ENCODE results near the gene CHST9. TPM values are rescaled to one million over a fixed set of nuclear protein-coding genes. Genes with fewer than 3 reads are reported as not detected.

Gene CHST9
- total and polyA plus RNA-seq, 2 of the 4 experiments (the other 2 are of a cell fraction): not detected

GRCh38 chr18:26869640-26870039 is 315.5 kb downstream of the CHST9 start:
- Histone ChIP-seq H3K27me3 (ENCODE audit: control insufficient read depth, insufficient read depth, low read length) (no peaks in the 10 kb centered on the region), H3K9me1 (ENCODE audit: insufficient read depth, low read length) (no peaks in the 10 kb centered on the region), H3K4me2 (ENCODE audit: low read depth, low read length) (no peak overlapping the region), H2AFZ (replicated peaks; ENCODE audit: low read length, poor library complexity) (no peak overlapping the region), H2BK20ac (ENCODE audit: low read depth, low read length) (no peak overlapping the region), H3K14ac (replicated peaks; ENCODE audit: low read depth, low read length) (no peak overlapping the region), H3K4me1 (ENCODE audit: control insufficient read depth, insufficient read depth, low read length) (no peaks in the 10 kb centered on the region), H2BK5ac (ENCODE audit: low read depth, low read length, poor library complexity, severe bottlenecking) (no peak overlapping the region), H3K4ac (ENCODE audit: low read depth, low read length) (no peak overlapping the region), H3K9me3 (ENCODE audit: control insufficient read depth, insufficient read depth, low read length) (no peaks in the 10 kb centered on the region; the same call in 1 of the 2 replicates), H3K56ac (ENCODE audit: extremely low read depth, insufficient read depth, low read length) (no peak overlapping the region), H3K9ac (ENCODE audit: low read depth, low read length) (no peak overlapping the region), H4K20me1 (ENCODE audit: insufficient read depth, low read length) (no peaks in the 10 kb centered on the region), H3K27ac (ENCODE audit: insufficient read depth, low read length) (no peak overlapping the region), H3K79me1 (ENCODE audit: low read depth in 1 of 2, low read length in 2 of 2) (no peaks in the 10 kb centered on the region), H4K91ac (ENCODE audit: insufficient read depth, low read depth, low read length) (no peak overlapping the region), H3K36me3 (ENCODE audit: control insufficient read depth, insufficient read depth, low read length) (no peaks in the 10 kb centered on the region), H4K5ac (ENCODE audit: low read depth, low read length) (no peak overlapping the region), H4K8ac (ENCODE audit: low read depth in 2 of 2, low read length in 2 of 2) (no peak overlapping the region), H2BK120ac (ENCODE audit: low read depth, low read length) (no peak overlapping the region), H3K18ac (ENCODE audit: low read depth, low read length) (no peak overlapping the region), H2AK9ac (replicated peaks; ENCODE audit: low read depth, low read length, poor library complexity) (no peak overlapping the region), H2AK5ac (ENCODE audit: low read depth, low read length) (no peak overlapping the region), H2BK15ac (ENCODE audit: low read depth, low read length) (no peak overlapping the region), H3K23ac (ENCODE audit: low read depth, low read length) (no peak overlapping the region), H3K4me3 (ENCODE audit: insufficient read depth, low read depth, low read length) (no peak overlapping the region)
- WGBS, 2 experiments (ENCODE audit: extremely low coverage in 2 of 2, insufficient read length in 1 of 2): no CpG with 5 or more reads among the region's 1 CpG
- DNase-seq (no peak), ATAC-seq (ENCODE audit: low read depth) (no peak)
- no TSS peak for BruUV-seq (replicated peaks)
- intact Hi-C loops (cut with micrococcal nuclease) (no loop called here), dilution Hi-C loops (cut with HindIII; ENCODE audit: low sequenced_read_pairs, unreplicated experiment) (no loop called here), in situ Hi-C loops (cut with MboI; ENCODE audit: low sequenced_read_pairs) (no loop called here)
- ChIA-PET CTCF (no interaction called here), POLR2A (ENCODE audit: unreplicated experiment) (no interaction called here)
- no peak for TF ChIP-seq MAZ (IDR thresholded peaks at IDR 0.05; ENCODE audit: borderline replicate concordance, low read depth, low read length)
- no peak for TF ChIP-seq RFX5 (IDR thresholded peaks at IDR 0.05; ENCODE audit: low read depth, low read length)
- no peak for TF ChIP-seq CHD1 (IDR thresholded peaks at IDR 0.05; ENCODE audit: low read depth, low read length)
- TF ChIP-seq USF2 (IDR thresholded peaks at IDR 0.05; ENCODE audit: low read depth, low read length): no peak
- no peak for TF ChIP-seq CEBPB (IDR thresholded peaks at IDR 0.05; ENCODE audit: low read depth, low read length)
- TF ChIP-seq CTCF (conservative IDR thresholded peaks at IDR 0.05; ENCODE audit: low read depth, low read length): no peak
- TF ChIP-seq RCOR1 (IDR thresholded peaks at IDR 0.05; ENCODE audit: insufficient replicate concordance, low read length): no peak
- TF ChIP-seq RAD21 (IDR thresholded peaks at IDR 0.05; ENCODE audit: low read length): no peak
- TF ChIP-seq BHLHE40 (IDR thresholded peaks at IDR 0.05; ENCODE audit: low read depth, low read length): no peak
- no peak for TF ChIP-seq MXI1 (IDR thresholded peaks at IDR 0.05; ENCODE audit: borderline replicate concordance, low read depth, low read length)
- TF ChIP-seq NFE2L2 (IDR thresholded peaks at IDR 0.05; ENCODE audit: low read depth, low read length): no peak
- no peak for TF ChIP-seq MAFK (IDR thresholded peaks at IDR 0.05; ENCODE audit: low read depth, low read length)
- no peak for TF ChIP-seq POLR2A (IDR thresholded peaks at IDR 0.05; ENCODE audit: low read depth, low read length)
- no peak for TF ChIP-seq ELK1 (IDR thresholded peaks at IDR 0.05; ENCODE audit: borderline replicate concordance, low read depth, low read length)
- no peak for TF ChIP-seq FOS (IDR thresholded peaks at IDR 0.05; ENCODE audit: low read depth, low read length)

Measured in IMR-90 (cell line).